NCI-H1417 treated with DMSO at 0.1 percent for 48 hours (cell line): ENCODE data around the gene RHOT1.

Source experiments
- DNase-seq: peaks from one replicate; lab custom pipeline; 2025; lab: John Stamatoyannopoulos, UW

Gene RHOT1

GRCh38 chr17:32269377-32269776 is 127.1 kb downstream of the RHOT1 start:
- DNase-seq, result no peak

- no peak for DNase-seq
Observed at GRCh38 chr17:32271844-32272243, 129.5 kb downstream of the RHOT1 start.

- DNase-seq, result no peak
Observed at GRCh38 chr17:32274101-32274500, 131.8 kb downstream of the RHOT1 start.

GRCh38 chr17:32274643-32275042 is 132.3 kb downstream of the RHOT1 start:
- no peak for DNase-seq
